Neural progenitor cell (in vitro differentiated cells): Measurements from ENCODE around the gene CLDN15.

ENCODE experiments used
- CTCF ChIP-seq: fragments of 200-600 bp; sonication (generic); IDR thresholded peaks from 2 replicates; pipeline ENCODE4 v1.5.1; 2017; ENCODE audit warnings: antibody characterized with exemption, mild to moderate bottlenecking
- EZH2 ChIP-seq: fragments of 200-600 bp; sonication (generic); IDR thresholded peaks from 2 replicates; pipeline ENCODE4 v1.6.1; 2017; ENCODE audit warnings: antibody characterized with exemption, mild to moderate bottlenecking, moderate library complexity

- no peak for TF ChIP-seq CTCF
- no peak for TF ChIP-seq EZH2
These were observed 37.1 kb downstream of the CLDN15 start for GRCh38 chr7:101200504-101200861.
